ENCODE results near the gene OR1E2. TPM values are rescaled to one million over a fixed set of nuclear protein-coding genes. Genes with fewer than 3 reads are reported as not detected.

OR1E2 gene
- total RNA-seq, 1 experiment from 2014 or later, result not detected

DNA sequence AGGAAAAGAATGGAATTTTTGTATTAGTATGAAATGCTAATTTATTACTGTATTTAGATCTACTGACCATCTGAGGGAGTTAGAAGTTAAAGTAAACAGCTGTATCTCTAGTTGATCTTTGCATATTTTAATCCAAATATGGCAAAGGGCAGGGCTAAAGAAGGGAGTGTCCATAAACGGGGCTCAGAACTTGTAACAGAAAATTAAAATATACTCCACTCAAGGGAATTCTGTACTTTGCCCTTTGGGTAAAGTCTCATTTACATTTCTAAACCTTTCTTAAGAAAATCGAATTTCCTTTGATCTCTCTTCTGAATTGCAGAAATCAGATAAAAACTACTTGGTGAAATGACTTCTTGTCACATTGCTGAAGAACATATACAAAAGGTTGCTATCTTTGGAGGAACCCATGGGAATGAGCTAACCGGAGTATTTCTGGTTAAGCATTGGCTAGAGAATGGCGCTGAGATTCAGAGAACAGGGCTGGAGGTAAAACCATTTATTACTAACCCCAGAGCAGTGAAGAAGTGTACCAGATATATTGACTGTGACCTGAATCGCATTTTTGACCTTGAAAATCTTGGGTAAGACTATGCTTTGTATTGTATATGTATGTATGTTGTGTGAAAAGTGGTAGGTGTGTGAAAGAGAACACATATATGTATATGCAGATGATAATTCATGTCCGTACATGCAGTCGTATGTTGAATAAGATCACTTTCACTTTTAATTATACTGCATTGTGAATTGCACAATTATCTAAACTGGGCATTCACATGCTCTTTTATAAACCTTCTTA, 42.4 kb upstream of the OR1E2 start, which contains the start of gene ASPA:
Gene ASPA (plus strand): TSS at position 186 of the 799 bp plus-strand sequence. CDS start 163 bp downstream, at position 349.
- TF ChIP-seq, protein P1, sequence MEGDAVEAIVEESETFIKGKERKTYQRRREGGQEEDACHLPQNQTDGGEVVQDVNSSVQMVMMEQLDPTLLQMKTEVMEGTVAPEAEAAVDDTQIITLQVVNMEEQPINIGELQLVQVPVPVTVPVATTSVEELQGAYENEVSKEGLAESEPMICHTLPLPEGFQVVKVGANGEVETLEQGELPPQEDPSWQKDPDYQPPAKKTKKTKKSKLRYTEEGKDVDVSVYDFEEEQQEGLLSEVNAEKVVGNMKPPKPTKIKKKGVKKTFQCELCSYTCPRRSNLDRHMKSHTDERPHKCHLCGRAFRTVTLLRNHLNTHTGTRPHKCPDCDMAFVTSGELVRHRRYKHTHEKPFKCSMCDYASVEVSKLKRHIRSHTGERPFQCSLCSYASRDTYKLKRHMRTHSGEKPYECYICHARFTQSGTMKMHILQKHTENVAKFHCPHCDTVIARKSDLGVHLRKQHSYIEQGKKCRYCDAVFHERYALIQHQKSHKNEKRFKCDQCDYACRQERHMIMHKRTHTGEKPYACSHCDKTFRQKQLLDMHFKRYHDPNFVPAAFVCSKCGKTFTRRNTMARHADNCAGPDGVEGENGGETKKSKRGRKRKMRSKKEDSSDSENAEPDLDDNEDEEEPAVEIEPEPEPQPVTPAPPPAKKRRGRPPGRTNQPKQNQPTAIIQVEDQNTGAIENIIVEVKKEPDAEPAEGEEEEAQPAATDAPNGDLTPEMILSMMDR (conservative IDR thresholded peaks at IDR 0.05), result no peak
- no peak for DNase-seq
- Histone ChIP-seq H2BK15ac (ENCODE audit: low read depth, low read length) (no peak within 1 kb of the TSS), H2BK5ac (ENCODE audit: insufficient read length, low read length) (no peak within 1 kb of the TSS), H4K91ac (ENCODE audit: insufficient read length, low read depth, low read length) (no peak within 1 kb of the TSS), H3K4ac (ENCODE audit: low read depth, low read length) (no peak within 1 kb of the TSS), H4K5ac (ENCODE audit: insufficient read length, low read depth, low read length) (no peak within 1 kb of the TSS), H3K9me3 (ENCODE audit: control insufficient read depth, low read depth, low read length) (no peaks in the 10 kb centered on the region), H3K27me3 (ENCODE audit: insufficient read depth, low read length) (no peaks in the 10 kb centered on the region), H4K8ac (replicated peaks; ENCODE audit: insufficient read length, low read depth, low read length) (no peak within 1 kb of the TSS), H3T11ph (ENCODE audit: low read length) (no peak within 1 kb of the TSS), H3K18ac (ENCODE audit: insufficient read length, low read depth, low read length) (no peak within 1 kb of the TSS), H2BK12ac (ENCODE audit: insufficient read length, low read depth, low read length) (no peak within 1 kb of the TSS), H3K27ac (ENCODE audit: insufficient read length, low read depth, low read length) (no peak within 1 kb of the TSS), H3K4me2 (ENCODE audit: insufficient read depth, insufficient read length, low read length) (no peak within 1 kb of the TSS), H3K9ac (ENCODE audit: extremely low read depth, insufficient read length, low read length) (no peak within 1 kb of the TSS), H4K20me1 (ENCODE audit: control insufficient read depth, insufficient read depth, insufficient read length) (no peaks in the 10 kb centered on the region), H3K23me2 (ENCODE audit: insufficient read length, low read depth, low read length, poor library complexity, severe bottlenecking) (no peaks in the 10 kb centered on the region), H3K23ac (ENCODE audit: insufficient read length, low read depth, low read length) (no peak within 1 kb of the TSS), H2AK5ac (ENCODE audit: insufficient read length, low read length) (no peak within 1 kb of the TSS), H3K79me2 (ENCODE audit: insufficient read depth, low read length) (no peaks in the 10 kb centered on the region), H3K56ac (ENCODE audit: insufficient read length, low read depth, low read length) (no peak within 1 kb of the TSS), H2BK20ac (ENCODE audit: low read depth, low read length, poor library complexity, severe bottlenecking) (no peak within 1 kb of the TSS), H2BK120ac (ENCODE audit: low read depth, low read length, poor library complexity, severe bottlenecking) (no peak within 1 kb of the TSS), H3K79me1 (ENCODE audit: insufficient read depth, low read depth, low read length, poor library complexity, severe bottlenecking) (no peaks in the 10 kb centered on the region), H2AFZ (ENCODE audit: low read length) (no peak within 1 kb of the TSS), H3K4me1 (ENCODE audit: insufficient read depth, low read length) (no peaks in the 10 kb centered on the region; the same call in 1 of the 2 replicates), H3K14ac (ENCODE audit: insufficient read depth, low read length) (no peak within 1 kb of the TSS)
- Mint-ChIP-seq H3K27ac (peak within 1 kb of the TSS in 1 of 3 experiments; percentile 53; a peak in 1 of 7 replicates), H3K36me3 (ENCODE audit: insufficient read depth in 1 of 3, low read depth in 3 of 3) (no peaks in the 10 kb centered on the region), H3K27me3 (ENCODE audit: low read depth) (no peaks in the 10 kb centered on the region), H3K9me3 (no peaks in the 10 kb centered on the region), H3K4me3 (no peak within 1 kb of the TSS), H3K4me1 (peaks cover 15 to 21% of the 10 kb centered on the region in 2 experiments)
- no CpG with 5 or more reads among the region's 7 CpGs for WGBS (ENCODE audit: extremely low coverage, insufficient read length, low lambda C conversion rate)
